ENCODE data around the gene ADAMTSL2.

The ADAMTSL2 gene

DNA sequence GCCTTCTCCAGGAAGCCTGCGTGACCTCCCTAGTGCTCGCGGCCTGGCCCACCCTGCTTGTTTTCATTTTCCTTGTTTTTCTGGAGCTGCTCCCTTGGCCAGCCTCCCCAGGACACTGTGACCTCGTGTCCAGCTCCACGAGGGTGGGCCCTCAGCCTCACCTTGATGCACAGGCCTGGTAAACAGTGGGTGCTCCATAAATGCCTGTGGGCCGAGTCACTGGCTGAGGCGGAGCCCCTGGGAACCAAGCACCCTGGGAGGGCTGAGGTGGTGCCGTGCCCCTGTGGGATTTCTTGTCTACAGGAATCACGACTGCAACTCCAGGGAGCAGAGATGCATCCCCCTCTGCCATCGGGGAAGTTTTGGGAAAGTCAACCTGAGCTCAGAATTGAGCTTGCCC, 57.5 kb downstream of the ADAMTSL2 start:
- DNase-seq, result no peak

DNA sequence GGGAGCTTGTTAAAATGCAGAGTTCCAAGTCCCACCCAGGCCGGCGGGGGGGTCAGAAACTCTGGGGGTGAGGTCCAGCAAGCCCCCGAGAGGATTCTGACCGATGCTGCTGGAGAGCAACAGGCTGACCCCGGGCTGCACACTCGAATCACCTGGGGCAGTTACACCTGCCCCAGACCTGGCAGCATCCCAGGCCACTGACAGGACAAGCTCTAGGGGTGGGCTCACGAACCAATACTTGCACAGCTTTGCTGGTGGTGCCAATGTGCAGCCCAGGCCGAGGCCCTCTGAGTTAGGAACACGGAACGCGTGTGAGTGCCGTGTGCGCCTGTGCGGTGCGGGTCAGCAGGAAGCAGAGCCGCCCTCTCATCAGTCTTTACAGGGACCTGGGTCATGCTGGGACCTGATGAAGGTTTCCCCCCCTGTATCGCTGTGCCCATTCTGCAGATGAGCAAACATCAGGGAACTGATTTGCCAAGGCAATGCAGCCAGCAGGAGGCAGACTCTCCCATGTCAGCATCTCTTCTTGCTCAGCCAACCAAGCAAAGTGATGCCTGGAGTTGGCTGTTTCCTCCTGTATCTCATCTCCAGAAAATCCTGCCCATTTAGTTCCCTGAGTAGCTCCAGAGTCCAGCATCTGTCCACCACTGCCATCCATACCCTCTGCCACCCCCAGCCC, 58.4 kb downstream of the ADAMTSL2 start:
- no peak for DNase-seq

DNA sequence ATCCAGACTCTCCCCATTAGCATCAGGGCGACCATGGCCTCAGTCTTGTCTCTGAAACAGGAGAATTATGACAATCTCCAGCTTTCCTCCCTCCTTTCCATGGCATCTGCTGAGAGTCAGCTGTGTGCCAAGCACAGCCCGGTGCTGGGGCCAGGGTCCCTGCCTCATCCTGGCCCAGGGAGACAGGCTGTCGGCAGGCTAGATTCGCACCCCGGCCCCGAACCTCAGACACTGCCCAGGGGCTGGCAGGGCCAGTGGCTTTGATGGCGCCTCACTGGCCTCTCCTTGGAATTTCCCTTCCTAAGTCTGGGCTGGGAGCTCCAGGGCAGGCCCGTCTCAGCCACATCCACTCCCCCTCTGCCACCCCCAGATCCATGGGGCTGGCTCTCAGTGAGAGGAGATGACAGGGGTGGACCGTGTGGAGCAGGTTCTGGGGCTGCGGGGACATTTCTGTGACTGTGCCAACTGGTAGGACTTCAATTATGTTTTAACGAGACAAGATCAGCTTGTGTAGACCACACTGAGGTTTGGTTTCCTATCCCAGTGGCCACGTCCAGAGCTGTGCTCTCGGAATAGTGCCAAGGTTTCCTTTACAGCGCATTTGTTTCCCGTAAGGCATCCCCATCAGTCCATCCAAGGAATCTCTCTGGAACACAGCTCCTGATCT, 59.2 kb downstream of the ADAMTSL2 start:
- DNase-seq, result no peak

DNA sequence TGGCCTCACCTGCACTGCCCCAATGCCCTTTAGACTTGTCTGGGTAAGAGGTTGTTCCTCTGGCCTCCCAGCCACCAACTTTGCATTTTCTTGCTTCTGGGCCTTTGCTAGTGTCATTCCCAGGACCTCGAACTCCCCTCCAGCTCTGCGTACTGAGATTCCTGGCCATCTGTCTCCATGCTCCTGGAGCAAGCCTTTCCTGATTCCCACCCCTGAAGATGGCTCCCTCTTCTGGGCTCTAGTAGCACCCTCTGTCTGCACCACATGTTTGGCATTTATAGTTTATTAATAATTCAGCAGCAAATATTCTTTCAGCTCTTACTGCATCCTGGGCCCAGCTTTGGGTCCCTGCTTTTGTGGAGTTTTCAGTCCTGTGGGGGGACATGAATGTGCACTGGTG, 59.8 kb downstream of the ADAMTSL2 start:
- DNase-seq, result no peak

DNA sequence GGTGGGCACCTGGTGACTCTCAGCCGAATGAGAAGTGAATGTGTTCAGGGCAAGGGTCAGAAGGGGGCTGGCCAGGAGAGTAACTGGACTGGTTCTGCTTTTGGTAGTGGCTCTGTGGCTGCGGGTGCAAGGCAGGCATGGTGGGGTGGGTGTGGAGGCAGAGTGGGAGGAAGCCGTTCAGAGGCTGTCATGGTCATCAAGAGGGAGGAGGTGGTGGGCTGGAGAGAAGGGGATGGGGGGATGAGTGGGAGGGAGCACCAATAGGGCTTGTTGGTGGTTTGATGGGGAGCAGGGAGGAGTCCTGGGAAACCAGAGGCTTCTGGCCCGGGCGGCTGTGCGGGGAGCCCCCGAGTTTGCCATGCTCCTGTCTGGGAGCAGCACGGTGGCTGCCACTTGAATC, 61.4 kb downstream of the ADAMTSL2 start:
- DNase-seq, result no peak

DNA sequence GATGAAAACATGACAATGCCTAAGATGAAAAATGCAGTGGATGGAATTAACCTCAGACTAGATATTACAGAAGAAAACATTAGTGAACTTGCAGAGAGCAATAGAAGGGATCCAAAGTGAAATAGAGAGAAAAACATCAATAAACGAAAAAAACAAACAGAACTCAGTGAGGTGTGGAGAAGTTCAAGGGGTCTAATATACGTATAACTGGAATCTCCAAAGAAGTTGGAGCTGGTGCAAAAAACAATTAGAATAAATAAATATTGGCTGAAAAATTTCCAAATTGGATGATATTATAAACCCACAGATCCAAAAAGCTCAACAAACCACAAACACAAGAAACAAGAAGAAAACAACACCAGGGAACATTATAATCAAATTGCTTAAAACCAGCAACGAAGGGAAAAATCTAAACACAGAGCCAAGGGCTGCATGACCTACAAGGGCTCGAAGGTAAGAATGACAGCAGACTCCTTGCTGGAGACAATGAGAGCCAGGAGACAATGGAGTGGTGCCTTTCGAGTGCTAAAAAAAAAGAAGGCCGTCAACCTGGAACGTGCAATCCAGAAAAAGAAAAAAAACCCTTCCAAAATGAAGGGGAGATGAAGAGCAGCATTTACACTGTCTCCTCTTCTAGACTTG, 62.9 kb downstream of the ADAMTSL2 start:
- no peak for DNase-seq

DNA sequence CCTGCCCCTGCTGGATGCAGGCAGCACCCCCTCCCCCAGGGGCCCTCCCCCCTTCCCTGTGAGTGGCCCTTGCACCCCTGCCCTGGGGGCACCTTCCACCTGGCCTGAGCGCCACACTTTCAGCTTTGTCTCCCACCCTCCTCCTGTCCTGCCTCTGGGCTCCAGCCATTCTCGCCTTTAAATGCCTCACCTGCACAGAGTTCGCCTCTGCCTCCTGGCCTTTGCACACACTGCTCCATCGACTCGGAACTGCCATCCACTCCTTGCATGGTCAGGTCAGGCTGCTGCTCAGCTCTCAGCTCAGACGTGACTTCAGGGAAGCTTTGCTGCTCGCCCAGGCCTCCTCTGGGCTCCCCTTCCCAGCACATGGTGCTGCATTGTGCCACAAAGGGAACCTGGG, 64.5 kb downstream of the ADAMTSL2 start:
- no peak for DNase-seq

DNA sequence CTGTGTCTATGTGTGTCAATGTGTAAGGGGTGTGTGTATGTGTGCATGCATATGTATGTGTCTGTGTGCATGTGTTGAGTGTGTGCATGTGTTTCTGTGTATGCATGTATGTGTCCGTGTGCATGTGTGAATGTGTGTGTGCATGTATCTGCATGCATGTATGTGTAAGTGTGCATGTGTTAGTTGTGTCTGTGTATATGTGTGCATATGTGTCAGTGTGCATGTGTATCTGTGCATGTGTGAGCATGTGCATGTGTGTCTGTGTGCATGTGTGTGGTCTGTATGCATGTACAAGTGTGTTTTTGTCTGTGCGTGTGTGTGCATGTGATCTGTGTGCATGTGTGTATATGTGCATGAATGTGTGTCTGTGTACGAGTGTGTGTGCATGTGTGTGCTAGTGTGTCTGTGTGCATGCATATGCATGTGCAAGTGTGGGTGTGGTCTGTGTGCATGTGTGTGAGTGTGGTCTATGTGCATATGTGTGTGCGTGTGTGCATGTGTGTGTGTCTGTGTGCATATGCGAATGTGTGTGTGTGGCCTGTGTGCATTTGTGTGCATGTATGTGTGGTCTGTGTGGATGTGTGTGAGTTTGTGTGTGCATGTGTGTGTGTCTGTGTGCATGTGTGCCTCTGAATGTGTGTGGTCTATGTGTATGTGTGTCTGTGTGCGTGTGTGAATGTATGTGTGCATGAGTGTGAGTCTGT, 65.1 kb downstream of the ADAMTSL2 start:
- no peak for DNase-seq

DNA sequence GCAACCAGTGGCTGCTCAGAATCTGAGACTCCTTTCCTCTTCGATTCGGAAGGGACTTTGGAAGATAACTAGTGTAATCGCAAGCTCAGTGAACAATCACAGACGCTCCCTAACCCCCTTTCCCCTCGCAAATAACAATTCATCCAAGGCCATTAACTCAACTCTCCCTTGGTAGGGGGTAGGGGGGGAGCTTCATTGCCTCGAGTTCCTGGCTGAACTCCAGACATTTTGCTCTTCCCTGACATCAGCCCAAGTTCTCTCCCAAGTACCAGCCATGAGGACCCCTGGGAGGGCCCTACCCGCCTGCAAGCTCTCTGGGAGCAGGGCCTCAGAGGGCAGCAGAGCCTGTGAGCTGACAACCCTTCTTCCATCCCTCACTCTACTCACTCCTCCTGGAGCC, 66.2 kb downstream of the ADAMTSL2 start:
- DNase-seq, result no peak

DNA sequence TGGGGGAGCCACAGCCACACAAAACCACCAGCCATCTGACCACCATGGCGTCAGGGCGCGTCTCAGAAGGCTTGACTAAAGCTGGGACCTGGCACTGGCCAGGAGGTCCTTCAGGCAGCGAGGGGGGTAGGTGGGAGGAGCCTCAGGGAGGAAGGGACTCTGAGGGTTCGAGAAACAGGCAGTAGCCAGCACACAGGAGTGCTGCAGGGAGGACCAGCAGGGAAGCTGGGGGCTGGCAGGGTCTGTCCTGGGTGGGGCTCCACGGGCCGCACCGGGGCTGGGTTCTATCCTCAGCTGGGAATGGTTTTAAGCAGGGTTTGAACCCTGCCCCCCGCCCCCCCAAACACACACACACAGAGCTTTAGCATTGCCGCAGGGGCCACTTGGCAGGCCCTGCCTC, 67.2 kb downstream of the ADAMTSL2 start:
- no peak for DNase-seq

DNA sequence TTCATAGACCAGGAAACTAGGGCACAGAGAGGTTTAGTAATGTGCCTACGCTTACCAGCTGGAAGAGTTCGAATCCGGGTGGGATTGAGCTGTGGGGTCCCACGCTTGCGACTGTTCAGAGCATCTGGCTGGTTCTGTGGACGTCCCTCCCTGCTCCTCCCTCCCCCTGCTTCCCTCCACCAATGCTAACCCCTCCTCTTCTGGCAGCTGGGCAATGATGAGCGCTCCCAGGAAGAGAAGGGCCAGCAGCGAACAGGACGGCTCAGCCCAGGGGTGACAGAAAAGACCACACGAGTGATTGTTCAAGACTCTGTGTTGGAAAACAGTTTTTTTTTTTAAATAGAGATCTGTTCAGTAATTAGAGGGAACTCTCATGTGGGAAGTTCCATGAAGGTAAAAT, 67.8 kb downstream of the ADAMTSL2 start:
- DNase-seq, result no peak

DNA sequence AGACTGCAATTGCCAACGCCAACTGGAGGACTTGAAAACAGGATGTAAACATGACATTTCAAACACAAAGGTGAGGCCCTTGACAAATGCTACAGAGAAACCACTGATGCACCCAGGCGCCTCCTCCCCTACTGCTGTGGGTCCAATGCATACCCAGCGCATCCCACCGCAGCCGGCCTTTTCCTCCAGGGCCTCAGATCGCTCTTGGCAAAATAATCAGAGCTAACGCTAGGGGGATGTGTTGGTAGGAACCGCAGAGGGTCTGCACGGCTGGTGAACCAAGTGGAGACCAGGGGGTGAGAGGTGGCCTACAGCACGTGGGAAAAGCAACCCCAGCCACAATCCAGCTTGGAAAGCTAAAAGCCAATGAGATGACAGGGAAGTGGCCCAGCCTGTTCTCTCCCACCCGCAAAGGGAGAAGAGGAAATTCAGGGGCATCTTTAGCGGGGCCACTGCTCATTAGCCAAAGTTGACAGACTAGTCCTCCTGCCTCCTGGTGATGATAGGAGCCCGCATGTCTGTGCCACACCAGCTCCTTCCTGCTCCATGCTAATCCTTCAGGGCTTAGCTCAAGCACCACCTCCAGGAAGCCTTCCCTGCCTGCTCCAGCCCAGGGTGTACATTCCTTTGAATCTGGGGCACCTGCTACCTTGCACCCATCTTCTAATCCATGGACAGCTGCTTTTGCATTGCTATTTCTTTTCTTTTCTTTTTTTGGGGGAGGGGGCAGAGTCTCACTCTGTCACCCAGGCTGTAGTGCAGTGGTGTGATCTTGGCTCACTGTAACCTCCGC, 68.8 kb downstream of the ADAMTSL2 start:
- no peak for DNase-seq

DNA sequence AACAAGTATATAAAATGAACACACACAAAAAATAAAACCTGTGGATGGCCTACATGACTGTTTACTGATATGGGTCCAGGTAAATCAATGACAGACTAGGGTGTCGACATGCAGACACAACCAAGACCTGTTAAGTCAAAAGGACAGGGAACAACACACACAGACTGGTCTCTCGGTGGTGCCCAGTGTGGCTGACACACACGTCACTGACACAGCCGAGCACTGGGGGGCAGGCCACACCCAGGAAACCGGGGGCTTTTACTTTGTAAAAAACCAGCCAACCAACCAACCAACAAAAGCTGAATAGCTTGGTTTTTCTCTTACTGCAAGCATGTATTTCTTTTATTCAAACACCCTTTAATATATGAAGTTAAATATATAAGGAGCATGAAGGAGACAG, 69.7 kb downstream of the ADAMTSL2 start:
- DNase-seq, result no peak

DNA sequence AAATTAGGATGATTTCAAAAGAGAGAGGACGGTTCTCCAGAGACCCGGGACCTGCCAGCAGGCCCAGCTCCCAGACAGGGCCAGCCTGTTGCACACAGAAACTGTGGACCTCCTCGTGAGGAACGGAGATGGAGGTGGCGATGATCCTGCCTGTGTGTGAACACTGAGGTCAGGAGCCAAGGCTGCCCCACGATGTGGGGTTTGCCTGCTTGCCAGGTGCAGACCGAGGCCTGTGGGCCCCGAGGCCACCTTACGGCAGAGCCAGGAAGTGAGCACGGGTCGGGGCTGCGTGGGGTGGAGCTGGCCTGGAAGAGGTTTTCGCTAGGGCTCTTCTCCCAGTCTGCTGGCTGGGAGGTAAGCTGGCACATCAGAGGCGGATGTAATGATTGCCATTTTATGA, 70.4 kb downstream of the ADAMTSL2 start:
- DNase-seq, result no peak

DNA sequence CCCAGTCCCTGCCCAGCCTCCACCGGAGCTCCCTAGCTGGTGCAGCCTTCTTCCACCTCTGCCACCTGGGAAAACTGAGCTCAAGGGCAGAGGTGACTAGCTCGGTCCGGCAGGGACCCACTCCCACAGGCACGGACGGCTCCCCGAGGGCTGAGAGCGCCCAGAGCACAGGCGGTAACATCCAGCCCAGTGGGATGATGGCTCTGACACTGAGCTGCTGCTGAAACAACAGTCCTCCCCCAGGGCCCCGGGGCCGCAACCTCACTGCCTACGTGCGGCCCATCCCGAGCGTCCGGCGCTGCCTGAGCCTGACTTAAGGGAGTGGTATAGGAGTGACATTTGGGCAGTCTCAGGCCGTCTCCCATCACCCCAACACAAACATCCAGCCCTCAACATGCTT, 70.9 kb downstream of the ADAMTSL2 start:
- no peak for DNase-seq

DNA sequence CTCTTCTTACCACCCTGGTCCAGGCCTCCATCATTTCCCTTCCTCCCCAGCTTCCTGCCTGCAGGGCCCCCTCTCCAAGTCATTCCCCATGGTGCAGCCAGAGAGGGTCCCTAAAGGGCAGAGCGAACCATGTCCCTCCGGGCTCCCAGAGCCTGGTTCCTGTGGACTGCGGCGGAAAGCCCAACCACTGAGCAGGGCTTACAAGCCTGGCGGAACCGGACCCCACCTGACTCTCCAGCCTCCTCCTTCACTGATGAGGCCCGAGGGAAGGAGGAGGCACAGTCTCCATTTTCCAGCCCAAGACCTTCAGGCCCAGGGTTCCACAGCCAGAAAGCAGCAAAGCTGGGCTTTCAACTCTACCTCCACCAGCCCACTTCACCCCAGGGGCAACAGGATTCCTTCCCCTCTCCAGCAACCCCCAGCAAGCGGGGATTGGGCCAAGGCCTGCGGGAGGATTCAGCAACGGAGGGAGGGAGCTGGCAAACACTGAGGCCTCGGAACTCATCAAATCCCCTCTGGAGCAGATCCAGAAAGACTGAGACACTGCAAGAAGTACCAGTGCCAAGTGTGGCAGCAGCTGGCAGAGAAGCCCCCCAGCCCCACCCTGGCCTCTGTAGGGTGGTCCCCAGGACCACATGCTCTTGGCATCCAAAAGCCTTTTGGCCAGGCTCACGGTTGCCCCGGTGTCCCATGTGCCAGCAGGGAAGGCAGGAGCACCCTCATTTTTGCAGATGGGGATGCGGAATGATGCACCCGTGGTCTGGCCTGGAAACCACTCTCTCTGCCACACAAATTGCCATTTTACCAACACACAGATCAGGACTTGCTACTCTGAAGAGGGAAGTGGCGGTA, 71.6 kb downstream of the ADAMTSL2 start:
- DNase-seq, result no peak

DNA sequence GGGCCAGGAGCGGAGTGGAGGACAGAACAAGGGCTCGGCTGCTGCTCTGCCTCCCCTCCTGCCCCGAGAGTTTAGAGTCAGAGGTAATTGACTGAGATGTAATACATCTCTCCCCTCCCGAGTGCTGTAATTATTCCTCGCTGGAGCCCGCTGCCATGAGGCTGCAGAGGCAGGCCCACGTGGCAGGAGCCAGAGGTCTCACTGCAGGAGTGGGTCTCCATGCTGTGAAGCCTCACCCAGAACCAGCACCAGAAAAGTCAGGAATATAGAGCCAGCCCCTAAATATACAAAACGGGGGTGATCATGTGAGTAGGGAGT, 72.2 kb downstream of the ADAMTSL2 start:
- no peak for DNase-seq

DNA sequence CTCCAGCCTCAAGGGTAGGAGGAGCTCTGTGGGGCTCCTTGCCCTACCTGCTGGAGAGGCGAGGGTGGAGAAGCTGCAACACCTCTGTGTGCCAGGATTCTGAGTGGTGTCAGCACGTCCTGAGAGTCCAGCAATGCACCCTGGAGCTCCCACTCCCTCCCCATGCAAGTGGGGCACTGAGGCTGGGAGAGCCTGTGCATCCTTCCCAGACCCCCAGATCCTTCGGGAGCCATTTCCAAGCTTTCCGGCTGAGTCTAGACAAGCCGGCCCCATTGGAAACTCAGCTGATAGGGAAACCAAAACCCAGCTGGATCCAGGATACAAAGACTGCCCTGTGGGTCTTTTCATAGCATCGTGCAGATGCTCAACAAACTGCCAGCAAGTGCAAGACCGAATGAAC, 72.9 kb downstream of the ADAMTSL2 start:
- DNase-seq, result no peak

DNA sequence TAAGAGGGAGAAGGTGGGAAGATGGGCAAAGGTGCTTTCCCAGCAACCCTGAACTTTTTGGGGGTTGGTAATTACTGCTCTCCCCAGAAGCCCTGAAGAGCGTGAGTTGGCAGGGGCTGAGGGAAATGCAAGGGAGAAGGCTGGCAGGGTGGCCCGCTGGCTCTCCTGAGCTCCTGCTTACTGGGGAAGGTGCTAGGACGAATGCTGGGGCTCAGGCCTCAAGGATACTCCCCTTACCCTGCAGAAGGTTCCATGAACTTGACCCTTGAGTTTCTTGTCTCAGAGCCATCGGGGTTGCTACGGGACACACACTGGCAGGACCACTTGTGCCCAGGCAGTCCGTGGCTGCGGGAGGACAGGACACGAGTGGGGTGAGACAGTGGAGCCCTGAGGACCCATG, 73.5 kb downstream of the ADAMTSL2 start:
- no peak for DNase-seq

DNA sequence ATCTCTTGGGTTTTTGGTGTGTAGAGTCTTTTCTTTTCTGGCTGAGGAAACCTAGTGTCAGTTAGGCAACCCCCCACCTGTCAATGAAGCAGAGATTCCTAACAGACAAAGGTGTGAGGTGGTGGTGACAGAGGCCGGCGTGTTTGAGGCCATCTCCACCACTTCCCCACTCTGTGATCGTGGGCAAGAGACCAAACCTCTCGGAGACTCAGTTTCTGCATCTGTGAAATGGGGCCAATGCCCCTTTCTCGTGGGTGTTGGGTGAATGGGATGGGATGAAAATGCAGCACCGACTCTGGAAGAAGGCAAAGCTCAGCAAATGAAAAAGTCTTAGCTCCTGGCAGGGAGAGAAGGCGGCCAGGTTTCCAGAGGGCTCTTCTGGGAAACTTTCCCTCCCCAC, 73.9 kb downstream of the ADAMTSL2 start:
- no peak for DNase-seq

DNA sequence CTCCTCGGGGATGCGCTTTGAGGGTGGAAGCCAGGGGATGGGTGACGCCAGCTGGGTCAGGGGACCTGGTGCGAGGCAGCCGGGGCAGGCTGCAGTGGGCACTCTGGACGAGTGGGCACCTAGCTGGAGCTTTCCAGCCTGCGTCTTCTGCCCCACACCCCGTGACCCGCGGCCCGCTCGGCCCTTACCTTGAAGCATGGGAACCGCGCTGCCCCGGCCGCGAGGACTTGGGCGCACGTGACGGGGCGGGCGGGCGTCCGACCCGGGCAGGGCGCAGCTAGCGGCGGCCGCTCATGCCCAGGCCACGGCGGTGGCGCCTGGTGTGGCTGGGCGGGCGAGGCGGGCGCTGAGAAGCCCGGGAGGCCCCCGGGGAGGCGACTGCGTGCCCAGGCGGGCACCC, 74.4 kb downstream of the ADAMTSL2 start:
- DNase-seq, result no peak
